B cell (primary cell): ENCODE results near the gene AANAT.

Experiments used
- CTCF ChIP-seq: fragments of 200-600 bp; IDR thresholded peaks from one replicate; pipeline ENCODE4 v1.8.0; 2022; ENCODE audit warnings: antibody characterized with exemption, mild to moderate bottlenecking
- EZH2 ChIP-seq: IDR thresholded peaks from 2 replicates; pipeline ENCODE4 v1.6.1; 2012; ENCODE audit warnings: borderline replicate concordance, low read depth, mild to moderate bottlenecking, moderate library complexity, low read length; ENCODE audit not compliant: insufficient read depth, poor library complexity, severe bottlenecking

- TF ChIP-seq CTCF: no peak
- no peak for TF ChIP-seq EZH2
These were observed 25.0 kb downstream of the AANAT start for GRCh38 chr17:76492123-76492988.
